Right atrium auricular region (tissue), 2 donors: ENCODE measurements around the gene ICOSLG. TPM values are rescaled to one million over a fixed set of nuclear protein-coding genes. Genes with fewer than 3 reads are reported as not detected.

Experiments used
- DNase-seq: peaks from one replicate; pipeline ENCODE4 v3.0.0-alpha.2; 2019; ENCODE audit warnings: low spot score
- H3K27ac ChIP-seq, 2 donors: fragments of 200-600 bp; sonication (generic); 1 replicate in 1 of 2; 2 replicates in 1 of 2; pipeline ENCODE4 v1.5.1; 2016 to 2019
- H3K27me3 ChIP-seq, 2 donors: fragments of 200-600 bp; sonication (generic); one replicate each; pipeline versions ENCODE4 v1.5.1 to v1.6.0; 2017 to 2019
- H3K36me3 ChIP-seq: fragments of 200-600 bp; sonication (generic); one replicate; pipeline ENCODE4 v1.5.1; 2016
- H3K4me1 ChIP-seq, 2 donors: fragments of 200-600 bp; sonication (generic); one replicate each; pipeline versions ENCODE4 v1.5.1 to v1.6.0; 2017 to 2019
- H3K4me3 ChIP-seq, 2 donors: fragments of 200-600 bp; sonication (generic); 1 replicate in 1 of 2; 2 replicates in 1 of 2; pipeline ENCODE4 v1.5.1; 2017 to 2019; ENCODE audit warnings: mild to moderate bottlenecking in 1 of 2, moderate library complexity in 1 of 2
- H3K9me3 ChIP-seq, 2 donors: fragments of 200-600 bp; sonication (generic); one replicate each; pipeline ENCODE4 v1.5.1; 2019
- CTCF ChIP-seq, 2 donors: fragments of 200-600 bp; sonication (generic); IDR thresholded peaks; one replicate each; pipeline ENCODE4 v1.5.1; 2019; ENCODE audit warnings: antibody characterized with exemption in 2 of 2
- total RNA-seq, 2 donors: library from RNA; depleted of rRNA; stranded (reverse); fragments of >200 nt; gene quantifications; one replicate each; pipeline ENCODE4 v1.1.0, GENCODE V29; 2016

ICOSLG gene
- total RNA-seq, 2 donors from 2014 or later, result 1.0 to 1.1 TPM

GRCh38 chr21:44262338-44263056 is 21.8 kb upstream of the ICOSLG start:
- H3K9me3 ChIP-seq, result peaks cover 0 to 6% of the 10 kb centered on the region in 2 donors

GRCh38 chr21:44261675-44262295 is 21.0 kb upstream of the ICOSLG start, which contains the start of gene DNMT3L:
DNMT3L (minus strand) TSS chr21:44261897; CDS start chr21:44261259, 638 bp downstream.
- Histone ChIP-seq H3K36me3 (no peaks in the 10 kb centered on the region), H3K4me3 (no peak within 1 kb of the TSS), H3K4me1 (no peaks in the 10 kb centered on the region), H3K27ac (no peak within 1 kb of the TSS), H3K9me3 (peaks cover 0 to 6% of the 10 kb centered on the region in 2 donors), H3K27me3 (no peaks in the 10 kb centered on the region)
- no peak for DNase-seq
- no peak for TF ChIP-seq CTCF (IDR thresholded peaks at IDR 0.05)

More at GRCh38 chr21:44262338-44263056, 21.8 kb upstream of the ICOSLG start:
- no peak overlapping the region for H3K27ac ChIP-seq
- H3K36me3 ChIP-seq, result no peaks in the 10 kb centered on the region
- TF ChIP-seq CTCF (IDR thresholded peaks at IDR 0.05), result no peak
- no peaks in the 10 kb centered on the region for H3K27me3 ChIP-seq
- no peaks in the 10 kb centered on the region for H3K4me1 ChIP-seq
- DNase-seq, result no peak
- H3K4me3 ChIP-seq, result no peak overlapping the region

GRCh38 chr21:44260791-44261631 is 20.3 kb upstream of the ICOSLG start:
- H3K27me3 ChIP-seq, result no peaks in the 10 kb centered on the region
- peaks cover 0 to 6% of the 10 kb centered on the region in 2 donors for H3K9me3 ChIP-seq

GRCh38 chr21:44260066-44260465 is 19.3 kb upstream of the ICOSLG start:
- DNase-seq, result no peak
- Histone ChIP-seq H3K4me3 (no peak overlapping the region), H3K4me1 (no peaks in the 10 kb centered on the region), H3K9me3 (peaks cover 0 to 6% of the 10 kb centered on the region in 2 donors), H3K36me3 (no peaks in the 10 kb centered on the region), H3K27ac (no peak overlapping the region), H3K27me3 (no peaks in the 10 kb centered on the region)
- TF ChIP-seq CTCF (IDR thresholded peaks at IDR 0.05), result no peak

More at GRCh38 chr21:44260791-44261631, 20.3 kb upstream of the ICOSLG start:
- TF ChIP-seq CTCF (IDR thresholded peaks at IDR 0.05), result no peak
- no peak overlapping the region for H3K4me3 ChIP-seq
- no peak overlapping the region for H3K27ac ChIP-seq
- H3K4me1 ChIP-seq, result no peaks in the 10 kb centered on the region
- no peak for DNase-seq
- no peaks in the 10 kb centered on the region for H3K36me3 ChIP-seq

GRCh38 chr21:44259082-44259705 is 18.5 kb upstream of the ICOSLG start:
- no peak overlapping the region for H3K4me3 ChIP-seq
- no peak for TF ChIP-seq CTCF (IDR thresholded peaks at IDR 0.05)
- H3K4me1 ChIP-seq, result no peaks in the 10 kb centered on the region
- peaks cover 0 to 6% of the 10 kb centered on the region in 2 donors for H3K9me3 ChIP-seq
- DNase-seq, result no peak
- H3K36me3 ChIP-seq, result no peaks in the 10 kb centered on the region
- H3K27ac ChIP-seq, result no peak overlapping the region
- no peaks in the 10 kb centered on the region for H3K27me3 ChIP-seq
